DMS 273 (cell line): ENCODE data around the gene DOCK6.

Source experiments
- DNase-seq: peaks from one replicate; lab custom pipeline; 2025; ENCODE audit not compliant: unreplicated experiment; lab: John Stamatoyannopoulos, UW

Gene DOCK6

GRCh38 chr19:11261971-11262839 is at the start of gene DOCK6:
Gene DOCK6, minus strand, starts transcription at chr19:11262524. Its CDS starts 84 bp downstream, at chr19:11262440.
- peak; percentile 67 for DNase-seq

- no peak for DNase-seq
Observed at GRCh38 chr19:11306337-11306736, 44.0 kb upstream of the DOCK6 start.

GRCh38 chr19:11304936-11305335 is 42.6 kb upstream of the DOCK6 start:
- DNase-seq, result no peak

GRCh38 chr19:11300811-11301120 is 38.4 kb upstream of the DOCK6 start:
- no peak for DNase-seq

GRCh38 chr19:11299946-11300810 is 37.9 kb upstream of the DOCK6 start:
- no peak for DNase-seq

- no peak for DNase-seq
Observed at GRCh38 chr19:11296264-11296663, 33.9 kb upstream of the DOCK6 start.

GRCh38 chr19:11295665-11296245 is 33.4 kb upstream of the DOCK6 start, which contains the start of gene TSPAN16:
Gene TSPAN16, plus strand, starts transcription at chr19:11296160. Its CDS starts 138 bp downstream, at chr19:11296298.
- DNase-seq, result peak; percentile 64

GRCh38 chr19:11295180-11295579 is 32.9 kb upstream of the DOCK6 start:
- no peak for DNase-seq

- DNase-seq, result peak; percentile 96
Observed at GRCh38 chr19:11293433-11294389, 31.4 kb upstream of the DOCK6 start.

- no peak for DNase-seq
Observed at GRCh38 chr19:11291991-11292390, 29.7 kb upstream of the DOCK6 start.

- DNase-seq, result no peak
Observed at GRCh38 chr19:11291415-11291814, 29.1 kb upstream of the DOCK6 start.

- DNase-seq, result no peak
Observed at GRCh38 chr19:11290256-11290655, 27.9 kb upstream of the DOCK6 start.

GRCh38 chr19:11288349-11288748 is 26.0 kb upstream of the DOCK6 start:
- DNase-seq, result peak; percentile 45

GRCh38 chr19:11286312-11286974 is 24.1 kb upstream of the DOCK6 start:
- no peak for DNase-seq

- no peak for DNase-seq
Observed at GRCh38 chr19:11284515-11284914, 22.2 kb upstream of the DOCK6 start.

- DNase-seq, result peak; percentile 27
Observed at GRCh38 chr19:11281356-11282049, 19.2 kb upstream of the DOCK6 start.

GRCh38 chr19:11279505-11280236 is 17.3 kb upstream of the DOCK6 start:
- DNase-seq, result no peak

GRCh38 chr19:11278670-11279069 is 16.3 kb upstream of the DOCK6 start:
- no peak for DNase-seq
